BJ (cell line): ENCODE measurements around the gene CLDN4. TPM values are rescaled to one million over a fixed set of nuclear protein-coding genes. Genes with fewer than 3 reads are reported as not detected.

Experiments used
- CTCF ChIA-PET: fragments of 350-600 bp; formaldehyde crosslinking; extraction: SDS; loops from one replicate; lab custom pipeline; 2021; ENCODE audit warnings: antibody characterized with exemption, inconsistent platforms; lab: Yijun Ruan, JAX
- POLR2A ChIA-PET: fragments of 300-600 bp; sonication (Branson Sonifier 250); formaldehyde crosslinking; extraction: SDS; loops from one replicate; lab custom pipeline; 2021; ENCODE audit warnings: antibody characterized with exemption; lab: Charles Lee
- DNase-seq: peaks from one replicate; pipeline ENCODE4 v3.0.0-alpha.2; 2011; ENCODE audit warnings: low read depth
- H3K27me3 ChIP-seq: 2 replicates; pipeline ENCODE4 v1.6.0; 2011; ENCODE audit warnings: low read length; ENCODE audit not compliant: control insufficient read depth, insufficient read depth
- H3K36me3 ChIP-seq: 2 replicates; pipeline ENCODE4 v1.5.1; 2011; ENCODE audit warnings: low read length; ENCODE audit not compliant: control insufficient read depth, insufficient read depth
- H3K4me3 ChIP-seq: 2 replicates; pipeline ENCODE4 v1.5.1; 2011; ENCODE audit warnings: low read depth, mild to moderate bottlenecking, control low read depth, low read length
- polyA plus RNA-seq: library from polyadenylated mRNA; depleted of rRNA; stranded (reverse); fragments of >200 nt; gene quantifications from 2 replicates; pipeline ENCODE4 v1.2.3, GENCODE V29; 2011
- TF ChIP-seq, protein P1 (sequence below): IDR thresholded peaks from 2 replicates; pipeline ENCODE4 v1.5.1; 2011; ENCODE audit warnings: low read depth, mild to moderate bottlenecking, control low read depth, inconsistent platforms, low read length, moderate library complexity; ENCODE audit not compliant: insufficient read depth

Gene CLDN4
- polyA plus RNA-seq, 1 experiment = 0.18 TPM

DNA sequence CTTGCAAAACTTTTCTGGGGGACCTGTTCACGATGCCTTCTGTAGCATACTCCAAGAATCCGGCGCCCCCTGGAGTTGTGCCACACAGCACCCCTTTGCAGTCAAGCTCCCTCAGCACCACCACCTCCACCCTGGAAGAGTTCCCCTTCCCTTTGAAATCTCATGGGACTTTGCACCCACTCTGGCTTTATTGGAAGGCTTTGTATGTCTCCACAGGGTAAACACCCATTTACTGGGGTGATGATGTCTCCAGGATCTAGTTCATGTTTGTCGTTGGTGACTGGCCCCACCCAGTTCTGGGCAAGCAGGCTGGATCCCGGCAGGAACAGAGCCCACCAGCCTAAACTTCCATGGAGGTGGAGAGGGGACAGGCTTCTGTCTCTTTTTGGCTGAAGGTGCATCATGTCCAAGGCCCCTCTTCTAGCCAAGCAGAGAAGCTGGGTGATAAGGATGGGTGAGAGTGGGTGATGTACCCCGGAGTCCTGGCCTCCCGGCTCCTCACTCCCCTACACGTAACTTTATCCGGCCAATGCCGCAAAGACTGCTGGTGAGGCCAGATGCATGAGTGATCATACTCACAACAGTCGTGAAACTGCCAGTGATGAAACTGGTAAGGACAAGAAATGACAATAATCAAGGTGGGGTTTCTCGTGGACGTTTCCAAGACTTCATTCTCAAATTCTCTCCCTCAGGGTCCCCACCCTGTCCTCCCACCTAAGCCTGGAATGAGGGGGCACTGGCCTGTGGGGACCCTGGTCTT is 695 bp upstream of the CLDN4 start:
- POLR2A ChIA-PET = no interaction called here
- CTCF ChIA-PET = interaction anchor here (0.5 to 1.5 kb wide), 5 partner anchors 8 to 286 kb away, joined by 3 to 4 read pairs (median 3); partner anchors contain the start of gene METTL27
- no peak overlapping the region for H3K4me3 ChIP-seq
- no peaks in the 10 kb centered on the region for H3K36me3 ChIP-seq
- no peaks in the 10 kb centered on the region for H3K27me3 ChIP-seq
- DNase-seq = no peak
- TF ChIP-seq, protein P1, sequence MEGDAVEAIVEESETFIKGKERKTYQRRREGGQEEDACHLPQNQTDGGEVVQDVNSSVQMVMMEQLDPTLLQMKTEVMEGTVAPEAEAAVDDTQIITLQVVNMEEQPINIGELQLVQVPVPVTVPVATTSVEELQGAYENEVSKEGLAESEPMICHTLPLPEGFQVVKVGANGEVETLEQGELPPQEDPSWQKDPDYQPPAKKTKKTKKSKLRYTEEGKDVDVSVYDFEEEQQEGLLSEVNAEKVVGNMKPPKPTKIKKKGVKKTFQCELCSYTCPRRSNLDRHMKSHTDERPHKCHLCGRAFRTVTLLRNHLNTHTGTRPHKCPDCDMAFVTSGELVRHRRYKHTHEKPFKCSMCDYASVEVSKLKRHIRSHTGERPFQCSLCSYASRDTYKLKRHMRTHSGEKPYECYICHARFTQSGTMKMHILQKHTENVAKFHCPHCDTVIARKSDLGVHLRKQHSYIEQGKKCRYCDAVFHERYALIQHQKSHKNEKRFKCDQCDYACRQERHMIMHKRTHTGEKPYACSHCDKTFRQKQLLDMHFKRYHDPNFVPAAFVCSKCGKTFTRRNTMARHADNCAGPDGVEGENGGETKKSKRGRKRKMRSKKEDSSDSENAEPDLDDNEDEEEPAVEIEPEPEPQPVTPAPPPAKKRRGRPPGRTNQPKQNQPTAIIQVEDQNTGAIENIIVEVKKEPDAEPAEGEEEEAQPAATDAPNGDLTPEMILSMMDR = no peak

DNA sequence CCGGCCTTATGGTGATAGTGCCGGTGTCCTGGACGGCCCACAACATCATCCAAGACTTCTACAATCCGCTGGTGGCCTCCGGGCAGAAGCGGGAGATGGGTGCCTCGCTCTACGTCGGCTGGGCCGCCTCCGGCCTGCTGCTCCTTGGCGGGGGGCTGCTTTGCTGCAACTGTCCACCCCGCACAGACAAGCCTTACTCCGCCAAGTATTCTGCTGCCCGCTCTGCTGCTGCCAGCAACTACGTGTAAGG is 713 bp downstream of the CLDN4 start:
- TF ChIP-seq, protein P1 = no peak
- Histone ChIP-seq H3K36me3 (no peaks in the 10 kb centered on the region), H3K27me3 (no peaks in the 10 kb centered on the region), H3K4me3 (no peak overlapping the region)
- no peak for DNase-seq
- CTCF ChIA-PET = no interaction called here
- POLR2A ChIA-PET = no interaction called here

DNA sequence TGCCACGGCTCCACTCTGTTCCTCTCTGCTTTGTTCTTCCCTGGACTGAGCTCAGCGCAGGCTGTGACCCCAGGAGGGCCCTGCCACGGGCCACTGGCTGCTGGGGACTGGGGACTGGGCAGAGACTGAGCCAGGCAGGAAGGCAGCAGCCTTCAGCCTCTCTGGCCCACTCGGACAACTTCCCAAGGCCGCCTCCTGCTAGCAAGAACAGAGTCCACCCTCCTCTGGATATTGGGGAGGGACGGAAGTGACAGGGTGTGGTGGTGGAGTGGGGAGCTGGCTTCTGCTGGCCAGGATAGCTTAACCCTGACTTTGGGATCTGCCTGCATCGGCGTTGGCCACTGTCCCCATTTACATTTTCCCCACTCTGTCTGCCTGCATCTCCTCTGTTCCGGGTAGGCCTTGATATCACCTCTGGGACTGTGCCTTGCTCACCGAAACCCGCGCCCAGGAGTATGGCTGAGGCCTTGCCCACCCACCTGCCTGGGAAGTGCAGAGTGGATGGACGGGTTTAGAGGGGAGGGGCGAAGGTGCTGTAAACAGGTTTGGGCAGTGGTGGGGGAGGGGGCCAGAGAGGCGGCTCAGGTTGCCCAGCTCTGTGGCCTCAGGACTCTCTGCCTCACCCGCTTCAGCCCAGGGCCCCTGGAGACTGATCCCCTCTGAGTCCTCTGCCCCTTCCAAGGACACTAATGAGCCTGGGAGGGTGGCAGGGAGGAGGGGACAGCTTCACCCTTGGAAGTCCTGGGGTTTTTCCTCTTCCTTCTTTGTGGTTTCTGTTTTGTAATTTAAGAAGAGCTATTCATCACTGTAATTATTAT is 1.2 kb downstream of the CLDN4 start:
- Histone ChIP-seq H3K4me3 (no peak overlapping the region), H3K27me3 (no peaks in the 10 kb centered on the region), H3K36me3 (no peaks in the 10 kb centered on the region)
- TF ChIP-seq, protein P1 = no peak
- ChIA-PET POLR2A (no interaction called here), CTCF (interaction anchor here (0.6 to 1.1 kb wide), 2 partner anchors 23 to 160 kb away, joined by 3 read pairs; no protein-coding TSS in a partner anchor)
- no peak for DNase-seq

DNA sequence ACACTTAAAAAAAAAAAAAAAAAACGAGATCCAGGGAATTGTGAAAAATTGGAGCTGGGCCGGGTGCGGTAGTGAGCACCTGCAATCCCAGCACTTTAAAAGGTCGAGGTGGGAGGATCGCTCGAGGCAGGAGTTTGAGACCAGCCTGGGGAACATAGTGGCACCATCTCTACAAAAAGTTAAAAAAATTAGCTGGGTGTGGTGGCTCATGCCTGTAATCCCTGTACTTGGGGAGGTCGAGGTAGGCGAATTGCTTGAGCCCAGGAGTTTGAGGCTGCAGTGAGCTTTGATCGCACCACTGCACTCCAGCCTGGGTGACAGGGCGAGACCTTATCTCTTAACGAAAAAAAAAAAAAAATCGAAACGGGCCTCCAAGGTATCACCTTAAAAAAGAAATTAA is 2.0 kb downstream of the CLDN4 start:
- no peak for DNase-seq
- Histone ChIP-seq H3K4me3 (no peak overlapping the region), H3K36me3 (no peaks in the 10 kb centered on the region), H3K27me3 (no peaks in the 10 kb centered on the region)
- ChIA-PET POLR2A (no interaction called here), CTCF (interaction anchor here (0.6 to 1.1 kb wide), 3 partner anchors 9 to 161 kb away, joined by 3 read pairs; partner anchors contain the start of gene METTL27)
- TF ChIP-seq, protein P1 = no peak

DNA sequence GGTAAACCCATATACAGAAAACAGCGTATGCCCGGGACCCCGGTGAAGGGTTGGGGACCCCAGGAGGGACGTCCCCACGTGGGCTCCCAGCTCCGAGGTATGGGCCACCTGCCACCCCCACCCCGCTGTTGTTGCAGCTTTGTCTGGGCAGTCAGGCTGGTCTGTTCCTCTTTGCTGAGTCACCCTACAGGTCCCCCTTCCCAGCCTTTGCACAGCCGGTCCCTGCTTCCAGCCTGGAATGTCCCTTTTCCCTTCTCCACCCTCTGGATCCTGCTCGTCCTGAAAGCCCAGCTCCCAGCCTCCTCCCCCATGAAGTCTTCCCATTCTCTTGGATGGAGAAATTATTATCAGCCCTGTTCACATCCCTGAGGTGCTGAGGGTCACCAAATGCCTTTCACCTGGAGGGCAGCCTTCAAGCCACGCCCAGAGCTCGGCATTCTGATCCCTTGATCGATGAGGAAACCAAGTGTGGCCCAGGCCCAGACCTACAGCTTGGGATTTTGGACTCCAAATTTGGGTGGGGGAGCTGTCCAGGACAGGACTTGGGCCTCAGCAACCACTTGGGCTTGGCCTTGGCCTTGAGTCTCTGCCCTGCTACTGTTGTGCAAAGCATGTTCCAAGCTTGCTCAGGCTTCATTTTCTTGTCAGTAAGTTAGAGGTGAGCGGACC is 2.6 kb downstream of the CLDN4 start:
- ChIA-PET POLR2A (no interaction called here), CTCF (interaction anchor here (0.6 to 1.2 kb wide), 5 partner anchors 9 to 22 kb away, joined by 3 read pairs; partner anchors contain the start of gene METTL27)
- no peaks in the 10 kb centered on the region for H3K36me3 ChIP-seq

More for the DNA sequence above, 2.6 kb downstream of the CLDN4 start:
- H3K4me3 ChIP-seq = no peak overlapping the region
- TF ChIP-seq, protein P1 = no peak
- DNase-seq = no peak
- H3K27me3 ChIP-seq = no peaks in the 10 kb centered on the region
